ENCODE results near the gene HS6ST3.

DNA sequence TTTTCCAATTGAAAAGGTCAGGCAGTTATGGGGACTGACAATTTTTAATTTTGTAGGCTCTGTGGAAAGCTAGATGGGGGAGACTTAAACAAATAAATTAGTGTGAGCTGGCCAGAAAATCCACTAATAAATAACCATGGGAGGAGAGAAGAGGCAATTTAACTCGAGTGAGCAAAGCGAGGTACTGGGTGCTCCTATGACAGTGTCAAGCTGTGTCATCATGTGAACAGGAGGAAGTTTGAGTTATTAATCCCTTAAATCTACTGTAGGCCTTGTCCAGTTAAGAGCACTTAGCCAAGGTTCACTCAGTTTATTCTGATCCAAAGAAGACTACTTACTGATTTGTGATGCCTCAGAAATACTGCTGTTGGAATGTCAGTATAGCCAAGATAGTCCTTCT lies 781.6 kb downstream of the HS6ST3 start:
- TF ChIP-seq POLR2AphosphoS5 (IDR thresholded peaks at IDR 0.05) = no peak
- TF ChIP-seq, protein P1, sequence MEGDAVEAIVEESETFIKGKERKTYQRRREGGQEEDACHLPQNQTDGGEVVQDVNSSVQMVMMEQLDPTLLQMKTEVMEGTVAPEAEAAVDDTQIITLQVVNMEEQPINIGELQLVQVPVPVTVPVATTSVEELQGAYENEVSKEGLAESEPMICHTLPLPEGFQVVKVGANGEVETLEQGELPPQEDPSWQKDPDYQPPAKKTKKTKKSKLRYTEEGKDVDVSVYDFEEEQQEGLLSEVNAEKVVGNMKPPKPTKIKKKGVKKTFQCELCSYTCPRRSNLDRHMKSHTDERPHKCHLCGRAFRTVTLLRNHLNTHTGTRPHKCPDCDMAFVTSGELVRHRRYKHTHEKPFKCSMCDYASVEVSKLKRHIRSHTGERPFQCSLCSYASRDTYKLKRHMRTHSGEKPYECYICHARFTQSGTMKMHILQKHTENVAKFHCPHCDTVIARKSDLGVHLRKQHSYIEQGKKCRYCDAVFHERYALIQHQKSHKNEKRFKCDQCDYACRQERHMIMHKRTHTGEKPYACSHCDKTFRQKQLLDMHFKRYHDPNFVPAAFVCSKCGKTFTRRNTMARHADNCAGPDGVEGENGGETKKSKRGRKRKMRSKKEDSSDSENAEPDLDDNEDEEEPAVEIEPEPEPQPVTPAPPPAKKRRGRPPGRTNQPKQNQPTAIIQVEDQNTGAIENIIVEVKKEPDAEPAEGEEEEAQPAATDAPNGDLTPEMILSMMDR (IDR thresholded peaks at IDR 0.05) = no peak
- TF ChIP-seq EP300 (IDR thresholded peaks at IDR 0.05) = no peak

All from upper lobe of left lung (tissue), 4 donors.